DMS79 (cell line): ENCODE measurements around the gene SKAP1.

ENCODE experiments used
- DNase-seq: peaks from one replicate; lab custom pipeline; 2025; lab: John Stamatoyannopoulos, UW

Gene SKAP1

GRCh38 chr17:48429638-48430586, at the start of gene SKAP1:
TSS of gene SKAP1 (minus strand) at chr17:48430214.
- no peak for DNase-seq

- no peak for DNase-seq
Measured at GRCh38 chr17:48479014-48479402, 49.0 kb upstream of the SKAP1 start.

GRCh38 chr17:48478224-48479013, 48.4 kb upstream of the SKAP1 start:
- no peak for DNase-seq

GRCh38 chr17:48477221-48477620, 47.2 kb upstream of the SKAP1 start:
- DNase-seq: no peak

GRCh38 chr17:48472411-48473281, 42.6 kb upstream of the SKAP1 start:
- peak; percentile 95 for DNase-seq

GRCh38 chr17:48471817-48472410, 41.9 kb upstream of the SKAP1 start:
- DNase-seq: peak; percentile 87

GRCh38 chr17:48470388-48471034, 40.5 kb upstream of the SKAP1 start:
- DNase-seq: no peak

- DNase-seq: no peak
Measured at GRCh38 chr17:48469227-48469626, 39.2 kb upstream of the SKAP1 start.

GRCh38 chr17:48468299-48468698, 38.3 kb upstream of the SKAP1 start:
- no peak for DNase-seq

GRCh38 chr17:48465884-48466283, 35.9 kb upstream of the SKAP1 start:
- DNase-seq: no peak

GRCh38 chr17:48463526-48463925, 33.5 kb upstream of the SKAP1 start:
- no peak for DNase-seq

- DNase-seq: peak; percentile 66
Measured at GRCh38 chr17:48462946-48463345, 32.9 kb upstream of the SKAP1 start.

GRCh38 chr17:48460052-48460451, 30.0 kb upstream of the SKAP1 start:
- DNase-seq: peak; percentile 30

GRCh38 chr17:48459070-48459844, 29.2 kb upstream of the SKAP1 start:
- DNase-seq: no peak

GRCh38 chr17:48457080-48457836, 27.2 kb upstream of the SKAP1 start:
- peak; percentile 28 for DNase-seq

- DNase-seq: no peak
Measured at GRCh38 chr17:48456589-48456988, 26.6 kb upstream of the SKAP1 start.

GRCh38 chr17:48455791-48456190, 25.8 kb upstream of the SKAP1 start:
- no peak for DNase-seq

GRCh38 chr17:48453447-48453846, 23.4 kb upstream of the SKAP1 start:
- no peak for DNase-seq

GRCh38 chr17:48451489-48451888, 21.5 kb upstream of the SKAP1 start:
- DNase-seq: no peak
